Endothelial cell (in vitro differentiated cells): ENCODE results near the gene MON1A. TPM values are rescaled to one million over a fixed set of nuclear protein-coding genes. Genes with fewer than 3 reads are reported as not detected.

Source experiments
- DNase-seq: peaks from one replicate; pipeline ENCODE4 v3.0.0; 2021; ENCODE audit warnings: low spot score
- H3K27ac Mint-ChIP-seq: one replicate; pipeline ENCODE4 v1.8.0; 2021; ENCODE audit warnings: mixed read lengths, inconsistent platforms; ENCODE audit not compliant: unreplicated experiment
- H3K27me3 Mint-ChIP-seq: one replicate; pipeline ENCODE4 v1.8.0; 2021; ENCODE audit warnings: mild to moderate bottlenecking, moderate library complexity, mixed read lengths, inconsistent platforms; ENCODE audit not compliant: unreplicated experiment
- H3K36me3 Mint-ChIP-seq: one replicate; pipeline ENCODE4 v1.8.0; 2021; ENCODE audit warnings: mild to moderate bottlenecking, low read depth, mixed read lengths, inconsistent platforms; ENCODE audit not compliant: unreplicated experiment
- H3K4me1 Mint-ChIP-seq: one replicate; pipeline ENCODE4 v1.8.0; 2021; ENCODE audit warnings: mild to moderate bottlenecking, mixed read lengths, inconsistent platforms; ENCODE audit not compliant: unreplicated experiment
- H3K4me3 Mint-ChIP-seq: one replicate; pipeline ENCODE4 v1.8.0; 2021; ENCODE audit warnings: mild to moderate bottlenecking, mixed read lengths, inconsistent platforms; ENCODE audit not compliant: unreplicated experiment
- H3K9me3 Mint-ChIP-seq: one replicate; pipeline ENCODE4 v1.8.0; 2021; ENCODE audit warnings: mixed read lengths, inconsistent platforms; ENCODE audit not compliant: unreplicated experiment
- CTCF ChIP-seq: fragments of 200-600 bp; sonication (generic); IDR thresholded peaks from one replicate; pipeline ENCODE4 v1.5.0; 2021; ENCODE audit warnings: antibody characterized with exemption; ENCODE audit not compliant: unreplicated experiment
- total RNA-seq: library from RNA; stranded (reverse); fragmentation: NEBNext Ultra II Directional; extraction: Animal tissue kit (Norgen Biotek cat#: 25700); gene quantifications from one replicate; pipeline ENCODE4 v1.2.1, GENCODE V29; 2021; ENCODE audit not compliant: unreplicated experiment

MON1A gene
- total RNA-seq, 1 donor from 2014 or later = 6.1 TPM

GRCh38 chr3:49966233-49966942 lies 36.8 kb upstream of the MON1A start:
- no peak for TF ChIP-seq CTCF
- H3K9me3 Mint-ChIP-seq = no peaks in the 10 kb centered on the region
- no peak overlapping the region for H3K27ac Mint-ChIP-seq
- no peaks in the 10 kb centered on the region for H3K27me3 Mint-ChIP-seq
- H3K4me3 Mint-ChIP-seq = no peak overlapping the region
- no peaks in the 10 kb centered on the region for H3K4me1 Mint-ChIP-seq
- DNase-seq = no peak
- H3K36me3 Mint-ChIP-seq = peaks cover 8% of the 10 kb centered on the region

- no peak overlapping the region for H3K27ac Mint-ChIP-seq
- no peak overlapping the region for H3K4me3 Mint-ChIP-seq
- H3K36me3 Mint-ChIP-seq = no peaks in the 10 kb centered on the region
- H3K9me3 Mint-ChIP-seq = no peaks in the 10 kb centered on the region
- DNase-seq = no peak
- no peaks in the 10 kb centered on the region for H3K4me1 Mint-ChIP-seq
- TF ChIP-seq CTCF = no peak
- no peaks in the 10 kb centered on the region for H3K27me3 Mint-ChIP-seq
Observed at GRCh38 chr3:49955636-49956035, 26.0 kb upstream of the MON1A start.

GRCh38 chr3:49952924-49953323 lies 23.3 kb upstream of the MON1A start:
- no peaks in the 10 kb centered on the region for H3K9me3 Mint-ChIP-seq
- no peaks in the 10 kb centered on the region for H3K36me3 Mint-ChIP-seq
- no peak for TF ChIP-seq CTCF
- H3K4me3 Mint-ChIP-seq = no peak overlapping the region
- no peak overlapping the region for H3K27ac Mint-ChIP-seq
- H3K27me3 Mint-ChIP-seq = no peaks in the 10 kb centered on the region
- no peaks in the 10 kb centered on the region for H3K4me1 Mint-ChIP-seq
- DNase-seq = no peak

- no peak for DNase-seq
- H3K4me3 Mint-ChIP-seq = no peak overlapping the region
- no peaks in the 10 kb centered on the region for H3K9me3 Mint-ChIP-seq
- peaks cover 5% of the 10 kb centered on the region for H3K4me1 Mint-ChIP-seq
- H3K27me3 Mint-ChIP-seq = peaks cover 3% of the 10 kb centered on the region
- no peaks in the 10 kb centered on the region for H3K36me3 Mint-ChIP-seq
- TF ChIP-seq CTCF = no peak
- H3K27ac Mint-ChIP-seq = no peak overlapping the region
Observed at GRCh38 chr3:49942651-49943050, 13.0 kb upstream of the MON1A start.

- no peaks in the 10 kb centered on the region for H3K36me3 Mint-ChIP-seq
- DNase-seq = no peak
Observed at GRCh38 chr3:49940667-49941249, 11.1 kb upstream of the MON1A start.

More at GRCh38 chr3:49940667-49941249, 11.1 kb upstream of the MON1A start:
- H3K27me3 Mint-ChIP-seq = peaks cover 3% of the 10 kb centered on the region
- H3K4me1 Mint-ChIP-seq = peaks cover 5% of the 10 kb centered on the region
- no peaks in the 10 kb centered on the region for H3K9me3 Mint-ChIP-seq
- peak overlapping the region; percentile 84 for H3K27ac Mint-ChIP-seq
- no peak for TF ChIP-seq CTCF
- H3K4me3 Mint-ChIP-seq = peak overlapping the region; percentile 97
